Activated effector memory CD4-positive, alpha-beta T cell treated with Interleukin-2 at 50 U/mL for 16 hours (primary cell): ENCODE measurements around the gene ZYG11B.
"Not testable (repeated sequence)": the region's sequence is repeated elsewhere in the genome, so short reads cannot be mapped to it uniquely, and the experiment has no call there.

ENCODE experiments used
- DNase-seq: peaks from one replicate; pipeline ENCODE4 v3.0.0-alpha.2; 2020

Gene ZYG11B

DNA sequence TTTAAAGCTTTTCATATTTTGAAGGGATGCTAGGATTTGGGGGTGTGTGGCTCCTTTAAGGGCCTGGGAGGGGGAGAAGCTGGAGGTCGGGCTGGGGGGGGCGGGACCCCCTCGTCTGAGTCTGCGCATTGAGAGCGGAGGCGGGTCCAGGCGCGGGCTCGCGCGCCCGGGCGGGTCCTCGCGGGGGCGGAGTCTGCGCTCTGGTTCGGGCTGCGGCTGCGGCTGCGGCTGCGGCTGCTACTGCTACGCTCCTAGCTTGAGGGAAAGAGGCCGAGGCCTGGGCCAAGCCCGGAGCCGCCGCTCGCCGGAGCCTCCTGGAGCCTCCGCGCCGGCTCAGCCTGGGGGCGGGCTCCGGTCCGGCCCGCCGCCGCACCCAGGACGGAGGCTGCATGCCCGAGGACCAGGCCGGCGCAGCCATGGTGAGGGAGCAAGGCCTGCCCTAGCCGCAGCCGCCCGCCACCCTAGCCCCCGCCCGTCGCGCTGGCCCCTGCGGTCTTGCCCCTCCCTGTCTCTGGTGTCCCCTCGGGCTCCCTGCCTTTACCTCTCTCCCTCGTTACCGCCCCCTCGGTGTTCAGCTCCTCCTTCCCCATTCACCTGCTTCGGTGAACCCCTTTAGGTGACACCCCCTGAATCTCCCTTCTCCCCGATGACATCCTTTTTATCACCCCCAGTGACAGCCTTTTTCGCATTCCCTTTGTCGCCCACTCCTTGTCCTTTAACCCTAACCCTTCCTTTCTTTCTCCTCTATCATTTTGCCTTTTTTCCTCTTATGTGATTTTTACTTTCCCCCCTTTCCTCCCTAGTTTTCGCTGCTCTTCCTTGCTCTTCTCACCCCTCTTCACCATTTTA, at the start of gene ZYG11B:
Gene ZYG11B (plus strand): TSS at position 189 of the 849 bp plus-strand sequence. CDS start 201 bp downstream, at position 390.
- DNase-seq, result peak; percentile 93

DNA sequence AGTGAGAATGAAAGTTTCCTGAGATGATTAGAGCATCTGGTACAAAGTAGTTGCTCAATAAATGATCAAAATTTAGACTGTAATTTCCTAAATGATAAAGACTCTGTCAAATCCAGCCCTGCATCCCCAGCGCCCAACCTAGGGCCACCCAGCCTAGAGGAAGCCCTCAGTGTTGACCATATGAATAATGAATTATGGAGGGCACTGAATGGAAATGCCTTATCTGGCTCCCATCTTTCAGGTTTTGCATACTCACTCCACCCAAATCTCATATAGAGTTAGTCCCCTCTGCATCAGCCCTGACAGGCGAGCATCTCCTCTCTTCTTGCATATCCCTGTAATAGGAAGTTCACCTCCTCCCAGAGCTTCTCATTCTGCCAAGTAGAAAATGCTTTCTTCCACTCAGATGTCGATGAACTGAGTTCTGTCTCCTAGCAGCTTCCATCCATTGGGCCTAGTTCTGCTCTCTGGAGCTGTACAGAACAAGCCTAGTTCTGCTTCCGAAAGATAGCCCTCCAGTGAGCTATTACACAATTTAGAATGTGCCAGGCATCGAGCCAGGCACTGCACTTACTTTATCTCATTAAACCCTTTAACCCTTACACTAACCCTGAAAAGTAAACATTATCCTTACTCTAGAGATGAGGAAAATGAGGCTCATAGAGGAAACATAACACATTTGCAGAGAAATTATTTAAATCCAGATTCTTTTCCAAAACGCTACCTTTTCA, 49.0 kb upstream of the ZYG11B start:
- DNase-seq, result no peak

DNA sequence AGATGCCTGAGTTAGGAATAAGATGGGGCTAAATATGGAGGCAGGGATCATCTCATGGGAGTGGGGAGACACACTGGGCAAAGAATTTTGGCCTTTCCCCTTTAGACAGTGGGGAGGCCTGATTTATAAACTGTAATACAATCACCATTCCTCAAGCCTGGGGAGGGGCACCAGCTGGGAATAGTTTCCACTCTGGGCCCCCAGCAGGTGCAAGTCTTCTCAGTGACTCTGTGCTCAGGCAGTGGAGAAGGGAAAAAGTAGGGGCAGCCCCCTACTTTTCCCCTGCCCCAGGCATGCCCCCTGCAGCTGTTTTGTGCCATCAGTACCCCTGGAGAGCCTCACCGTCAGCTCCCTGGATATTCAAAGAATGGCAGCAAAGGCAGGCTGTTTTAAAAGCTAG, 47.2 kb upstream of the ZYG11B start:
- no peak for DNase-seq

DNA sequence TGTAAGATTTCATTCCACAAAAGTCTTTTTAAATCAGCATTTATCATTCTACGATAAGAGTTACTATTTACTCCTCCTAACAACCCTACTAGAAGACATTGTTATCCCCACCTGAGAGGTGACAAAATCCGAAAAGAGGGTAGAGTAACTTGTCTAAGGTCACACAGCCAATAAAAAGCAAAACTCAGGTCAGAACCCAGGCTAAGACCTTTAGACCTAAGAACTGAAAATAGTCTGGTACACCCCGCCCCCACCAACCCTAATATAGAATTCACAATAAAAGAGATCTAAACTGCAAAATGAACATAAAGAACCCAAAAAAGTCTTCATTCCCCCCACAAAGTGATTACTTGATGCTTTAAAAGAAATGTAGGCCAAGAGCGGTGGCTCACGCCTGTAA, 46.8 kb upstream of the ZYG11B start:
- no peak for DNase-seq

GRCh38 chr1:52680353-52680752, 45.9 kb upstream of the ZYG11B start:
- DNase-seq, result no peak

DNA sequence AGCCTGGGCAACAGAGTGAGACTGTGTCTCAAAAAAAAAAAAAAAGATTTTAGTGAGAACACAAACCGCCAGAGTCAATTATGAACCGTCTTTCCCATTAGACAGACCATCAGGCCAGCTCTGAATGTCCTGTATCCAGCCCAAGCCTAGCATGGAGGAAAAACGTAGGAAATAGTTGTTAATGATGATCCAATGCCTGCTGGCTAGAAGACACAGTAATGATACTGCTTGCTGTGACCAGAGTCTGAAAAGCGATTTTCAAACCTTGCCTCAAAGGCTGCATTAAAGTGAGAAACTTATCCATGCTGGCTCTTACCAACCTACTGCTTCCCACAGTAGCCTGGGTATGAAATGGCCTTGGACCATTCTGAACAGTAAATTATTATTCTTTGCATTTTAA, 45.1 kb upstream of the ZYG11B start:
- DNase-seq, result no peak

DNA sequence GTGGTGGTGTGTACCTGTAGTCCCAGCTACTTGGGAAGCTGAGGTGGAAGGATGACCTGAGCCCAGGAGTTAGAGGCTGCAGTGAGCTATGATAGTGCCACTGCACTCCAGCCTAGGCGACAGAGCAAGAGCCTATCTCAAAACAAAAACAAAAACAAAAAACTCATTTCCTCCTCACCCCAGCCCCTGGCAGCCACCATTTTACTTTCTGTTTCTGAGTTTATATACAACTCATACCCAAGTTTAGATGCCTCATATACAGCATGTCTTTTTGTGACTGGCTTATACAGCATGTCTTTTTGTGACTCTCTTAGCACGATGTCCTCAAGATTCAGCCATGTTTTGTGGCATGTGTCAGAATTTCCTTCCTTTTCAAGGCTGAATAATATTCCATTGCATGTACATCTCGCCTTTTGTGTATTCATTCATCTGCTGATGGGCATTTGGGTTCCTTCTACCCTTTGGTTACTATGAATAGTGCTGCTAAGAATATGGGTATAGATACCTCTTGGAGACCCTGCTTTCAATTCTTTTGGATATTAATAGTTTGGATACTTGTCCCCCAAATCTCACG, 42.8 kb upstream of the ZYG11B start:
- no peak for DNase-seq

GRCh38 chr1:52684545-52684944, 41.7 kb upstream of the ZYG11B start:
- DNase-seq, result no peak

DNA sequence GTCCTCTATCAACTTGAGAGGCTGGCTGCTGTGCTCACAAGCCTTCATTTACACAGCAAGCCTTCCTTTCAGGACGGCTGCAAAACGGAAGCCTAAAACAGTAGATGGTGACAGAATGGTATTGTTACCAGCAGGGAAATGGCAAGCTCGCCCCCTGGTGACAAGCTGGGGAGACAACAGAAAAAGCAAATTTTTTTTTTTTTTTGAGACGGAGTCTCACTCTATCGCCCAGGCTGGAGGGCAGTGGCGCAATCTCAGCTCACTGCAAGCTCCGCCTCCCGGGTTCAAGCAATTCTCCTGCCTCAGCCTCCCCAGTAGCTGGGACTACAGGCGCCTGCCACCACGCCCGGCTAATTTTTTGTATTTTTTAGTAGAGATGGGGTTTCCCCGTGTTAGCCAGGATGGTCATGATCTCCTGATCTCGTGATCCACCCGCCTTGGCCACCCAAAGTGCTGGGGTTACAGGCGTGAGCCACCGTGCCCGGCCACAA, 39.9 kb upstream of the ZYG11B start:
- peak; percentile 65 for DNase-seq

DNA sequence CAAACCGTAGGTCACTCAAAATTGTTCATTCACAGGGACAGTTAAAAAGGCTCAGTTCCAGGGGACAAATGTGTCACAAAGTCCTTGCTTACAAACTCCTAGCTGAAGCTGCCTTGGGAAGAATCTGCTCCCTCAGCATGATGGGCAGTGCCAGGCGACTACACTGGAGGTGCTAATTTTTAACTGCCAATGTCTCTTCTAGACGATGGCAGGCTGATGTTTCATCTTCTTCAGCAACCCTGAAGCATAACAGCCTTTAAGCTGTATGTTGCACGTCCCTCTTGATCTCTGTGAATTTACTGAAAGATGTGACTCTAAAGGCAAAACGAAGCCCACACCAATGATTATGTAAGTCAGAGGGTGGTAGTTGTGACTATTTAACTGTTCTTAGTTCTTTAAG, 39.4 kb upstream of the ZYG11B start:
- no peak for DNase-seq

DNA sequence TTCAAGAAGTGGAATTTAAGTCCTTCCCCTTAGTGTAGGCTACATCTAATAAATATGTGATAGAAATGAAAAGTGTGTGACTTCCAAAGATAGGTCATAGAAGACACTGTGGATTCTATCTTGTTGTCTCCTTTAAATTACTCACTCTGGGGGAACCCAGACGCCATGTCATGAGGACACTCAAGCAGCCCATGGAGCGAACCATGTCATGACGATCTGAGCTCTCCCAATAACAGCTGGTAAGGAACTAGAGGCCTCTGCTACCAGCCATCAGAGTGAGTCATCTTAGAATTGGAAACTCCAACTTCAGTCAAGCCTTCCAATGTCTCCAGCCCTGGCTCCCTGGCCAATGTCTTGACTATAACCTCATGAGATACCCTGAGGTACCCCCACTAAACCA, 34.4 kb upstream of the ZYG11B start:
- DNase-seq, result no peak

- no peak for DNase-seq
Measured at GRCh38 chr1:52692697-52693096, 33.6 kb upstream of the ZYG11B start.

DNA sequence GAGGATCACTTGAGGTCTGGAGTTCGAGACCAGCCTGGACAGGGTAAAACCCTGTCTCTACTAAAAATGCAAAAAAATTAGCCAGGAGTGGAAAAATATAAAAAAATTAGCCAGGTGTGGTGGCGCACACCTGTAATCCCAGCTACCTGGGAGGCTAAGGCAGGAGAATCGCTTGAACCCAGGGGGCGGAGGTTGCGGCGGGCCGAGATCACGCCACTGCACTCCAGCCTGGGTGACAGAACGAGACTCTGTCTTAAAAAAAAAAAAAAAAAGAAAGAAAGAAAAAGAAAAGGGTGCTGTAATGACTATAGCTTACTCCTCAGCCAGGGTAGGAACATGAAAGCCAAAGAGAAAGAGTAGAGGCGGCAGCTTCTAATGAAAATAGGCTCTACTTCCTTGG, 32.9 kb upstream of the ZYG11B start:
- DNase-seq, result not testable (repeated sequence)

DNA sequence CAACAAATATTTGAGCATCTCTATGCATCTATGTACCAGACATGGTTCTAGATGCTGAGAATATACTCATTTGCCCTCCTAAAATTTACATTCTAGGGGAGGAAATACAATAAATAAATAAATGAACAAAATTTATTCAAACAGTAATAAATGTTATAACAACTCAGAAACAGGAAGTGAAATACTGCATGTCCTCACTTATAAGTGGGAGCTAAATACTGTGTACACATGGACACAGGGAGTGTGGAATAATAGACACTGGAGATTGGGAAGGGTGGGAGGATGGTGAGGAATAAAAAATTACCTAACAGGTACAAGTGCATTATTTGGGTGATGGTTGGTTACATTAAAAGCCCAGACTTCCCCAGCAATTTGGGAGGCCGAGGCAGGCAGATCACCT, 32.4 kb upstream of the ZYG11B start:
- no peak for DNase-seq

DNA sequence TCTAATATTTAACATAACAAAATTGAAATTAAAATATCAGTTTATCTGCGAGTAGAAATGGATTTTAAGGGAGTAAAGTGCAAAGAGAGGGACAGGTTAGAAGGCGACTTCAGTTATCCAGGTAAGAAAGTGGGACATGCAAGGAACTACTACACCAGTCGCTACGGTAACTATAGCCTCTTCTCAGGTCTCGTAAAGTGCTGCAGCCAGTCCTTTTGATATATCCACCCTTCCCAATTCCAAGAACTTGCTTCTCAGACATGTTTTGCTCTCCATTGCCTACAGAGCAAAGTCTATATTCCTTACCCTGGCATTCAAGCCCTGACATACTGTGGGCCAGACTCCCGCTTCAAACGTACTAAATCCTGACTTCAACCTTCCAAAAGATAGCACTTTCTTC, 30.6 kb upstream of the ZYG11B start:
- no peak for DNase-seq

DNA sequence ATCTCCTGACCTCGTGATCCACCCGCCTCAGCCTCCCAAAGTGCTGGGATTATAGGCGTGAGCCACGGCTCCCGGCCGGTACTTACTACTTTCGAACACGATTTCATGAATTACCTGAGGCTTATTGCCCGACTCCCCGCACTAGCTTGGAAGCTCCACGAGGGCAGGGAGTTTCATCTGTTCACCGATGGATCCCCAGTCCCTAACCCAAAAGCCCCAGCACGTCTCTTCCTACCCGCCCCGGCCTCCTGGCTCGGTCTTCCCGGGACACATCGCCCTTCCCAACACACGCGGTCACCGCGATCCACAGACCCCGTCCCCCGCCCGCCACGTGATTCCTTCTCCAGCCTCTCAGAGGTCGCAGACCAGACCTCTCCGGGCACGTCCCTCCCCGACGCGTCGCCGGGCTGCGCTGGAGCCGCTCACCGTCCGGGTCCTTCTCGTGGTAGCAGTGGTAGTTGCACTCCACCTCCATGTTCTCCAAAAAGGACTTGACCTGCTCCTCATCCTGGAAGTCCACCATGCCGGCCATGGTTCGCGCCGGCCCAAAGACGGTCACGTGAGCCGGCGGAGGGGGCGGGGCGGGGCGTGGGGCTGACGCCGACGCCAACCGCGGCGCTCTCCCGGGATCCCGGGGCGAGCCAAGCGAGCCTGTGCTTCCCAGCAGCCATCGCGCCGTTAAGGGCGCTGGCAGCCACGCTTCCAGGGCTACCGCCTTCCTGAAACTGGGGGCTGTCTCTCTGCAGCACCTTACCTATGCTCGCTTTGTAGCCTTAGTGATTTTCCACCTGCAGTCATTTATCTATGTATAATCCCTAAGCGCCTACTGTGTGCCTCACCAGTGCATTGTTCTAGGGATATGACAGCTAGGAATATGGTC, 28.2 kb upstream of the ZYG11B start, which contains the start of gene COA7:
Gene COA7 (minus strand): TSS at position 553 of the 880 bp plus-strand sequence. CDS start 21 bp downstream, at position 532.
- DNase-seq, result peak; percentile 52

GRCh38 chr1:52702886-52703787, 23.1 kb upstream of the ZYG11B start:
- peak; percentile 71 for DNase-seq

- DNase-seq, result no peak
Measured at GRCh38 chr1:52706136-52706670, 20.1 kb upstream of the ZYG11B start.

GRCh38 chr1:52706941-52707926, 19.0 kb upstream of the ZYG11B start:
- no peak for DNase-seq
